ENCODE results near the gene GAK. TPM values are rescaled to one million over a fixed set of nuclear protein-coding genes. Genes with fewer than 3 reads are reported as not detected.

The GAK gene
- total and polyA plus RNA-seq, 2 donors from 2014 or later: 92.0 to 124 TPM

- H3K4me1 ChIP-seq (ENCODE audit: control insufficient read depth in 2 of 3, insufficient read depth in 2 of 3, low read depth in 1 of 3, low read length in 3 of 3): no peaks in the 10 kb centered on the region
- FAIRE-seq: no peak
These were observed 101.3 kb downstream of the GAK start for GRCh38 chr4:830601-831482.

DNA sequence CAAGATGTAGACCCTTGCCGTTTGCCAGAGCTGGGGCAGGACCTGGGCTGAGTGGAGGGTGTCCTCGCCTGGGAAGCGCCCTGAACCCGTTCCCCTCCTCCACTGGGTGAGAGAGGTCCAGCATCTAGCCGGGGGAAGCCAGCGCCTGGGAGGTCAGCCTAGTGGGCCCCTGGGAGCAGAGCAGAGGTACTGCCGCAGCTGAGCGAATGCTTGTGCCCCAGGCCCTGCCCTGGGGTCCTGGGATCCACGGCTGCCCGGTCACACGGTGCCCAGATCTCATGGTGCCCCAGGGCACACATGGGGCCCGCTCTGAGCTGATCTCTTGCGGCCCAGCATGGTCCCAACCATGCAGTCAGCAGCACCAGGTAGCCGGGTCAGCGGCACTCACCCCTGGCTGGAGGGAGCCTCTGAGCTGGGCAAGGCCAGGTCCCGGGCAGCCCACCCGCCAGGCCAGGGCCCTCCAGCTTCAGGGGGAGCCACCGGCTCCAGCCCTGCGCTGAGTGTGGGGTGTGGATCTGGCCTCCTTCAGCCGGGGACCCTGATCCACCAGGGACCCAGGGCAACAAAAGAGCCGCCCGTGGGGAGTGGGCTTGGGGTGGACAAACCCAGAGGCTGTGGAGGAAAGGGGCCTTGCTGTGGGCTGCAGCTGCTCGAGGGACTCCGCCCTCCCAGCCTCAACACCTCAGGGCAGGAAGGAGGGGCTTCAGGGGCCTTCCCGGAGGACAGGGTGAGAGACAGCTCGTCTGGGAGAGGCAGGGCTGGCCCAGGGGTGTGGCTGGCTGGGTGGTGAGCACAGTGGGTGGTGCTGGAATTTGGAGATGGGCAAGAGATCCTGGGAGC lies 102.1 kb downstream of the GAK start:
- H3K36me3 ChIP-seq (ENCODE audit: control insufficient read depth in 2 of 3, insufficient read depth in 3 of 3, low read length in 3 of 3): no peaks in the 10 kb centered on the region
- peaks cover 0 to 5% (median 2%) of the 10 kb centered on the region in 3 donors for H3K9me3 ChIP-seq (ENCODE audit: control insufficient read depth in 2 of 3, insufficient read depth in 1 of 3, low read length in 3 of 3)
- H3K27me3 ChIP-seq (ENCODE audit: control insufficient read depth, insufficient read depth, low read length): peaks cover 6% of the 10 kb centered on the region
- no peak overlapping the region for H3K4me3 ChIP-seq (ENCODE audit: low read length in 3 of 3)
- no peaks in the 10 kb centered on the region for H3K4me1 ChIP-seq (ENCODE audit: control insufficient read depth in 2 of 3, insufficient read depth in 2 of 3, low read depth in 1 of 3, low read length in 3 of 3)
- intact Hi-C loops (cut with DNase I): no loop called here
- H3K27ac ChIP-seq (ENCODE audit: low read depth in 2 of 2, low read length in 2 of 2): no peak overlapping the region
- no peak for TF ChIP-seq CTCF (IDR thresholded peaks at IDR 0.05; ENCODE audit: borderline replicate concordance, extremely low read depth, insufficient read depth)
- DNase-seq (peak in 2 of 5 donors; percentile 34 to 66), FAIRE-seq (no peak)
- H3K9ac ChIP-seq (ENCODE audit: low read length in 3 of 3): no peak overlapping the region

More at GRCh38 chr4:830601-831482, 101.3 kb downstream of the GAK start:
- Histone ChIP-seq H3K27ac (ENCODE audit: low read depth in 2 of 2, low read length in 2 of 2) (no peak overlapping the region), H3K27me3 (ENCODE audit: control insufficient read depth, insufficient read depth, low read length) (peaks cover 6% of the 10 kb centered on the region), H3K36me3 (ENCODE audit: control insufficient read depth in 2 of 3, insufficient read depth in 3 of 3, low read length in 3 of 3) (no peaks in the 10 kb centered on the region), H3K9ac (ENCODE audit: low read length in 3 of 3) (no peak overlapping the region), H3K4me3 (ENCODE audit: low read length in 3 of 3) (no peak overlapping the region), H3K9me3 (ENCODE audit: control insufficient read depth in 2 of 3, insufficient read depth in 1 of 3, low read length in 3 of 3) (peaks cover 0 to 5% (median 2%) of the 10 kb centered on the region in 3 donors)
- peak in 2 of 5 donors; percentile 28 to 39 for DNase-seq
- TF ChIP-seq CTCF (IDR thresholded peaks at IDR 0.05; ENCODE audit: borderline replicate concordance, extremely low read depth, insufficient read depth): no peak
- intact Hi-C loops (cut with DNase I): no loop called here

GRCh38 chr4:829291-829690 lies 102.8 kb downstream of the GAK start:
- intact Hi-C loops (cut with DNase I): no loop called here
- Histone ChIP-seq H3K27me3 (ENCODE audit: control insufficient read depth, insufficient read depth, low read length) (peaks cover 6% of the 10 kb centered on the region), H3K36me3 (ENCODE audit: control insufficient read depth in 2 of 3, insufficient read depth in 3 of 3, low read length in 3 of 3) (no peaks in the 10 kb centered on the region), H3K4me3 (ENCODE audit: low read length in 3 of 3) (no peak overlapping the region), H3K9me3 (ENCODE audit: control insufficient read depth in 2 of 3, insufficient read depth in 1 of 3, low read length in 3 of 3) (peaks cover 0 to 5% (median 2%) of the 10 kb centered on the region in 3 donors), H3K4me1 (ENCODE audit: control insufficient read depth in 2 of 3, insufficient read depth in 2 of 3, low read depth in 1 of 3, low read length in 3 of 3) (no peaks in the 10 kb centered on the region), H3K9ac (ENCODE audit: low read length in 3 of 3) (no peak overlapping the region), H3K27ac (ENCODE audit: low read depth in 2 of 2, low read length in 2 of 2) (no peak overlapping the region)
- DNase-seq (peak in 2 of 5 donors; percentile 32 to 69), FAIRE-seq (no peak)
- no peak for TF ChIP-seq CTCF (IDR thresholded peaks at IDR 0.05; ENCODE audit: borderline replicate concordance, extremely low read depth, insufficient read depth)
